Effector CD8-positive, alpha-beta T cell (primary cell): Measurements from ENCODE around the gene P2RY2.

Experiments
- DNase-seq: peaks from one replicate; lab custom pipeline; 2025; lab: John Stamatoyannopoulos, UW

Gene P2RY2

GRCh38 chr11:73242251-73243092, 24.4 kb downstream of the P2RY2 start:
- DNase-seq, result peak; percentile 52

- no peak for DNase-seq
These were observed 25.0 kb downstream of the P2RY2 start for GRCh38 chr11:73243093-73243485.

- no peak for DNase-seq
These were observed 26.6 kb downstream of the P2RY2 start for GRCh38 chr11:73244589-73245240.

- no peak for DNase-seq
These were observed 27.4 kb downstream of the P2RY2 start for GRCh38 chr11:73245461-73245860.

- DNase-seq, result no peak
These were observed 28.2 kb downstream of the P2RY2 start for GRCh38 chr11:73246303-73246702.

- no peak for DNase-seq
These were observed 30.6 kb downstream of the P2RY2 start for GRCh38 chr11:73248526-73249185.

- no peak for DNase-seq
These were observed 31.2 kb downstream of the P2RY2 start for GRCh38 chr11:73249304-73249703.

GRCh38 chr11:73249853-73250783, 32.0 kb downstream of the P2RY2 start:
- DNase-seq, result no peak

- no peak for DNase-seq
These were observed 34.6 kb downstream of the P2RY2 start for GRCh38 chr11:73252577-73253191.

- no peak for DNase-seq
These were observed 39.4 kb downstream of the P2RY2 start for GRCh38 chr11:73257342-73258103.

GRCh38 chr11:73258104-73259035, 40.3 kb downstream of the P2RY2 start:
- no peak for DNase-seq

- DNase-seq, result no peak
These were observed 41.5 kb downstream of the P2RY2 start for GRCh38 chr11:73259406-73260126.

- DNase-seq, result no peak
These were observed 42.0 kb downstream of the P2RY2 start for GRCh38 chr11:73260127-73260457.

GRCh38 chr11:73262851-73263495, 44.9 kb downstream of the P2RY2 start:
- DNase-seq, result no peak

GRCh38 chr11:73263640-73264039, 45.6 kb downstream of the P2RY2 start:
- DNase-seq, result no peak

GRCh38 chr11:73265278-73265810, 47.3 kb downstream of the P2RY2 start:
- DNase-seq, result no peak

- DNase-seq, result no peak
These were observed 48.0 kb downstream of the P2RY2 start for GRCh38 chr11:73265853-73266645.
